HS-5 (cell line): ENCODE results near the gene DNTT.

Experiments
- DNase-seq: peaks from one replicate; pipeline ENCODE4 v3.0.0-alpha.2; 2012; ENCODE audit warnings: low read depth

Gene DNTT

DNA sequence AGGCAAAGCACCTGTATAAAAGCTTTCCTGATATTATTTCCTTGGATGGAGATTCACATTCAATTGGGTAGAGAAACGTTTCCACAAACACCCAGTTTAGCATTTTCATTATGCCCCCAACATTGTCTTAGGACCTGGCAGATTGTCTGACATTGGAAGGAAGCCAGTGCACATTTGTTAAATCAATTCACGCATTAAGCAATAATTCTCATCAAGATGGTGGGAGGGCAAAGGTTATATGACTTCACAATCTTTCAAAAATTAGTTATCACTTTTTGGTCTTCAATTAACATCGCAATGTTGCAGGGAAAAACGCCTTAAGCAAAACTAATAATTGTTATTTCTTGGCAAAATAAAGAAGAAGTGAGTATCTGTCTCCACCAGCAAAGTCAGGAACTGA is 38.2 kb downstream of the DNTT start:
- no peak for DNase-seq

DNA sequence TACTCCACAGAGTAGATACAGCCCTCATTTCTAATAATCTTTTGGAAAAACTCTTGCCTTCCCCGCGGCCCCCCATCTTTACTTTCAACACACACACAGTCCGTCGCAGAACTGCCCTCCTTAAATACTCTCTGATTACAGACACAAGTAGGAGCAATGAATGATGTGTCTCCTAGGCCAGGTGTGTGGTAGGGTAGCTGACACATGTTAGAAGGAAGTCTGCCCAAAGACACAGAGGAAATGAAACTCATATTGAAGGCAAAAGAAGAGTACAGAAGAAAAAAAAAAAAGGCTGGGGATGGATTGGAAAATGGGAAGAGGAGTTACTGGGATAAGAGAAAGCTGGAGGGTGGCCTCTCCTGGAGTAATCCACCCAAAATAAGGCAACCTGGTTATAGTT is 39.9 kb downstream of the DNTT start:
- DNase-seq: no peak

DNA sequence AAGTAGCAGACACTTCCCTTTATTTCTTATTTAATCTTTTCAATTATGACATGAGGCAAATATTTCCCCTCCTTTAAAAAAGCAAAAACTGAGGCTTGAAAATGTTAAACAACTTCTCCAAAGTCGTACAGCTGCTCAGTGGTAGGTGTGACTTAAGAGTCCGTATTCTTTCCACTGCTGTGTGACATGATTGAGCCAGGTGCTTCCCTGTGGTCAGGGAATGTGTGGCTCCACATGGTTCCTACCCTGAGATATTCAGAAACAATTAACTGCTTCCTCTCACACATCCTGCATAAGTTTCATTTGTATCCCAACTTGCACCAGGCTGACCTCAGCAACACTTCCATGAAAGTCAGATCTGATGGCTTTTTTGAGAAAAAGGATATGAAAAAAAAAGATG is 41.0 kb downstream of the DNTT start:
- no peak for DNase-seq

GRCh38 chr10:96346295-96346694 is 42.1 kb downstream of the DNTT start:
- no peak for DNase-seq

DNA sequence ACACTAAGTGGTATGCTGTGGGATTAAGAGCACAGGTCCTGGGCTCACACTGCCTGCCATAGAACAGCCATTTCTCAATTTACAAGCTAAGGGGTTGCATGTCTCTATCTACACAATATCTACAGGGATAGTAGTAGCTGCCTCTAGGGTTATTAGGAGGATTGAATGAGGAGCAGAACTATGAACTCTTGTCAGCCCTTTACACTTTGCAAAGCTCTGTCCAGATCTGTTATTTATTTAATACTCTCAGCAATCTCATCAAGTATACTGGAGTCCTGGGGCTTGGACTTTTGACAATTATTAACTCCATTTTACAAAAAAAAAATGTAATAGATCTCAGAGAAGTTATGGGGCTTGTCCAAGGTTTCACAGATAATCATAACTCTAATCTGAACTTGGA is 47.8 kb downstream of the DNTT start:
- DNase-seq: no peak

- DNase-seq: no peak
Observed at GRCh38 chr10:96352582-96352981, 48.3 kb downstream of the DNTT start.

GRCh38 chr10:96357038-96357620 is 52.9 kb downstream of the DNTT start:
- no peak for DNase-seq

DNA sequence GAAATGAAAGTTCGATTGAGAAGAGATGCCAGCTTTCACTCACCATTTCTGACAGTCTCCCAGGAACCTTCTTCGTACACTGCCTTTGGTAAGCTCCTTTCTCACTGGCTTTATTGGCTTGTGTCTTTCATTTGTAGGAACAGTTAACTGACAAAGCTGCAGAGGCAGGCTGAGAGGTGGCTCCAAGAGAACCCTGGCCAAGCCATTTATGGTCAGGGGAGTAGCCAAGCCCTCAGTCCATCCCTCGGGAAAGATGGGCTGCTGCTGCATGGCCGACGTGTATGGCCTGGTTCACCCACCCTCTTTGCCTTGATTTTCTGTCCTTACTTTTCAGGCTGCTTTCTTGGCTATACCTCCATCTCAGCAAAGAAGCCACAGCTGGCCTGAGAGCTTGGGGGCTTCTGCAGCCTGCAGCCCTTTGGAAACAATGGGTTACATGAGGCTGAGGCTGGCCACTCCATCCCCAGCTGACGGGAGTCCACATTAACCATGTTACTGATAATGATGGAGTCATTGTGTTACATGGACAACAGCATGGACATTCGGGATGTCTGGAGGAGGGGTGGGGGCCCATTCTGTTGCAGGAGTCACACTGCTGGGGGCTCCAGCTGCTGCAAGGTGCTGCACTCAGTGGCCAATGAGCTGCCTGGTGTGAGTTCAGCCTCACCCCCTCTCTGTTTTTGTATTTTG is 54.8 kb downstream of the DNTT start, which contains the start of gene OPALIN:
TSS of gene OPALIN (minus strand) at position 152 of the 690 bp plus-strand sequence. CDS start at position 46, 106 bp downstream.
- DNase-seq: no peak

DNA sequence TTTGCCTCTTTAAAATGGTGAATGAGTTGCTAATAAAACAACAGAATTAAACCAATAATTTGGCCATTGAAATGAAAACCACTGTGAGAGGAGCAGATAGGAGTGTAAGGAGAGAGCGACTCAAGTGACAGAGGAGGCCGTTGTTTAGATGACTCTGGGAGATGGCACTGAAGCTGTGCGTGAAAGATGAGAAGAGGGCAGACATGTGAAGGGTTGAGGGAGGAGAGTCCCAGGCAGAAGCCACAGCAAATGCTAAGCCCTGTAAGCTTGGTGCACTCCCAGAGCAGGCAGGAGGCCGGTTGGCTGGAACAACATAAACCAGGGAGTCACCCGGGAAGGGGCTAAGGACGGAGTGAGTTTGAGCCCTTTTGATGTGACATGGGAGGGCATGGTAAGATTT is 55.4 kb downstream of the DNTT start:
- DNase-seq: no peak

DNA sequence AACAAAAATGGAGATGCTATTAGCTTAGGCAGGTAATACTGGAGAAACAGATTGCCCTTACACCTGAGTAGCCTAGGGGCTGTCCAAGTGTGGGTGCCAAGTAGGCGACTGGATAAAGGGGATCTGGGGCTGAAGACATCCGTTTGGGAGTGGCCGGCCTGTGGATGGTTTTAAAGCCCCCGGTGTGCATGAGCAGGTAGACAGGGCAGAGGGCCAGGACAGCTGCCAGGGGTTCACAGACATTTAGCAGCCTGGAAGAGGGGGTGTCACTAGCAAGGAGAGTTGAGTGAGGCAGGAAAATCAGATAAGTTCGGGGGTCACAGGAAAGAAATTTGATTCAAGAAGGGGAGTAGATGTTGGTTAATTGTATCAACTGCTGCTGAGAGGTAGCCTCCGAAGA is 56.1 kb downstream of the DNTT start:
- DNase-seq: no peak

- no peak for DNase-seq
Observed at GRCh38 chr10:96360766-96361165, 56.5 kb downstream of the DNTT start.

DNA sequence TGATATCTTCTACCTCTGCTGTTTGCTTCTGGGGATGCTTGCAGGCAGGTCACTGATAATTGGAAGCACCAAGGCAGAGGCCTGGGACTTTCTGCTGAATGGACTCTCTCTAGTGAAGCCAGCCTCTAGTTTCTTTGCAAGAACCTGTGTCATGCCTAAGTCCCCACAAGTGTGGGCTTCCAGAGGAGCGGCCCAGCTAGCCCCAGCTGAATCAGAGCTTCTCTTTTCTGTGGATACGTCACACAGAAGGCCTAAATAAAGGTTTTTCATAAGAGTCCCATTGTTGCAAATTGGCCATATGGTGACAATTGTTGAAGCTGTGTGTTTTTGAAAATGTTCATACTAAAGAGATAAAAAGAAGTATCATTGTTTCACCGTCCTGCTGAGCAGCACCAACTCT is 61.3 kb downstream of the DNTT start:
- DNase-seq: no peak

GRCh38 chr10:96366508-96366907 is 62.3 kb downstream of the DNTT start:
- peak; percentile 52 for DNase-seq

- no peak for DNase-seq
Observed at GRCh38 chr10:96367470-96367869, 63.2 kb downstream of the DNTT start.

DNA sequence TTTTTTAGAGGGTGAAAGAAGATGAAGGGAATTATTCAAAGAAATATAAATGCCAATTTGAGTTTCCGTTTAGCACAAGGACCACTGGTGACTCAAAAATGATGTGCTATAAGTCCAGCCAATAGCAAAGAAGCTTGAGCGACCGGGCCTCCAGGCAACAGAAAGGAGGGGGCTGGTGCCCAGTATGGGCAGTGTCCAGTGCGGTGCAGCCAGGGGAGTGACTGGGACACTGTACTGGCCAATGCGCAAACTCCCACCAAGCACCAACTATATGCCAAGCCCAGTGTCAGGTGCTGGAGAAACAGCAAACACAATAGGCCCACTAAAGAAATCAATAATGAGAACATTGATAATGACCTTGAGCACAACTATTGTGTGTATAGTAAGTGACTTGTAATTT is 64.7 kb downstream of the DNTT start:
- DNase-seq: no peak

DNA sequence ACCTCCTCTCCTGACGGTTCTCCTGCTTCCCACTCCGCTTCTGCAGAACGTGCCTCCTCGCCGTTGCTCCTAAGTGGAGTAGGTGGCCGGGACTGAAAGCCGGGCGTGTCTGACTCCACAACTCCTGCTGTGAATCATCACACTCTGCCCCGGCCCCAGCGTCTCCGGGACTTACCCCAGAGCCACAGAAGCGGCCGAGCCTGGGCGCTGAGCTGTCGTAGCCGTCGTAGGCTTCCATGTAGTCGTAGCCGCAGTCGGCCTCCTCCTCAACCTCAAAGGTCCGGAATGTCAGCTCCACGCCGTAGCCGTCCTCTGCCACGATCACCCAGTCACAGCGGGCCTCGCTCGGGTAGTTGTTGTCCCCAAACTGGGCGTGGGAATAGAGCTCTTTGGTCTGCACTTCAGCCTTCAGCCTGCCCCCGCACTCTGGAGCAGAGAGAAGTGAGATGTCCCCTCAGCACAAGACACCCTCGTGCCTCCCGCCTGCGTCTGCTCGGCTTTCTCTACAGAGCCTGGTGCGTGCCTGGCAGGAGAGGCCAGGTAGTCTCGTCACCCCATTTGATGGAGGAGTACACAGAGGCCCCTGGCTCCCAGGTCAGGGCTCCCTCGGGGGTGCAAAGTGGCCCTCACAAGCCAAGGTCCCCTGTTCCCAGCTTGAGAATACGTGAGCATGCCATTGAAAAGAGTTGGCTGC is 65.8 kb downstream of the DNTT start:
- no peak for DNase-seq

GRCh38 chr10:96370584-96371157 is 66.4 kb downstream of the DNTT start:
- peak; percentile 15 for DNase-seq

- DNase-seq: no peak
Observed at GRCh38 chr10:96371356-96371755, 67.1 kb downstream of the DNTT start.

DNA sequence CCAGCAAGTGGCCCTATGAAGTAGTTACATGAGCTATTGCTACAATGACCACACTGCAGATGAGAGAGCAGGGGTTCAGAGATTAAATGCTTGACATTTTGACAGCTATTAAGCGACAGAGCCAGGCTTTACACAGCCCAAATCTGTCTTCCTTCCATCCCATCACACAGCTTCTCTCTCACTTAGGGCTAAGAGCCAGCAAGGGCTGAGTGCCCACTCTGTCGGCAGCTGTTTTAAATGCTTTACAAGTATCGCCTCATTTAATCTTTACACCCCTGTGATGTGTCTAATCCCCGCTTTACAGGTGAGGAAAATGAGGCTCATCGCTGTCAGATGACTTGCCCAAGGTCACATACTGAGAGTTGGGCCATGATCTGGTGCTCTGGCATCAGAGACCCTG is 69.8 kb downstream of the DNTT start:
- DNase-seq: no peak

GRCh38 chr10:96374639-96374984 is 70.4 kb downstream of the DNTT start:
- no peak for DNase-seq

DNA sequence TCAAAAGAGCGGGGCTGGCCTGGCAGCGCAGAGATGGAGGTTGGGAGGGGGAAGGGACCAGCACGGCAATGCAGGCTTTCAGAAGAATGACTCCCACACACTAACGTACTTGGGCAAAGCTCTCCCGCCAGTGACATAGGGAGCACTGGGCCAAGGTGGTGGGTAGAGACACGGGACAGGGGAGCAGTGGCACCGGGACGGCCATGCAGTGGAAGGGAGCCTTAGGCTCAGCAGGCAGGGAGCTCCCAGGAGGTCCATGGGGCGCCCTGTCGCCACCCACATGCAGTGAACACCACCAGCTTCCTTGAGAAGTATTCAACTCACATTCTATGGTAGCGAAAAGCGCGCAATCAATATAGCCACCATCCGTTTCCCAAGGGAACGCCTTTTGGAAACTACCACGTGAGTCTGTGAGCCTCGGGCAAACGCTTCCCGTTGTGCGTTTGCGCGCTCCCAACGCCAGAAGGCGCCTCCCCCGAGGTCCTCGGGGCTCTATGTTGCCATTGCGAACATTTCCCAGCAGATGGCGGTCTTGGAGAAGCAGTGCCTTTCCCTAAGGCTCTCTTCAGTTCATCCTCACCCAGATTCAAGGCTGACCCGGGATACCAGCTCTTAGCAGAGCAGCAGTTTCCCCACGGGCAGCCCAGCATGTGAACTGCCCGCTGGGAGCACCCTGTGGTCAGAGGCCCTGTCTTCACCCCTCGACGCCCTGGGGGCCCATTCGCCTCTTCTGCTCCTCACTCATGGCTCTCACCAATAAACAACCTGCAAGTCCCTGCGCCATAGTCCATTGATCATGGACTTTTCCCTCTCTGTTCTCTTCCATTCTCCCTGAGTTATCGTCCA is 71.0 kb downstream of the DNTT start:
- peak; percentile 77 for DNase-seq

GRCh38 chr10:96376483-96376882 is 72.2 kb downstream of the DNTT start:
- no peak for DNase-seq
